Stimulated activated naive CD8-positive, alpha-beta T cell treated with anti-CD3 and anti-CD28 coated beads, Interleukin-15, Interleukin-2, amounts not matched to agents 100 ng/mL and 50 ng/mL, for 24 hours (primary cell): Measurements from ENCODE around the gene TXNDC5.
"Not testable (repeated sequence)": the region's sequence is repeated elsewhere in the genome, so short reads cannot be mapped to it uniquely, and the experiment has no call there.

ENCODE experiments used
- H3K27ac Mint-ChIP-seq: one replicate; pipeline ENCODE4 v1.8.0; 2021; ENCODE audit warnings: mild to moderate bottlenecking, mixed read lengths
- H3K27me3 Mint-ChIP-seq: one replicate; pipeline ENCODE4 v1.8.0; 2021; ENCODE audit warnings: mixed read lengths
- H3K36me3 Mint-ChIP-seq: one replicate; pipeline ENCODE4 v1.8.0; 2021; ENCODE audit warnings: low read depth, mixed read lengths
- H3K4me1 Mint-ChIP-seq: one replicate; pipeline ENCODE4 v1.8.0; 2021; ENCODE audit warnings: low read depth, mixed read lengths
- H3K4me3 Mint-ChIP-seq: one replicate; pipeline ENCODE4 v1.8.0; 2021; ENCODE audit warnings: mild to moderate bottlenecking, mixed read lengths
- H3K9me3 Mint-ChIP-seq: one replicate; pipeline ENCODE4 v1.8.0; 2021; ENCODE audit warnings: mixed read lengths

The TXNDC5 gene

DNA sequence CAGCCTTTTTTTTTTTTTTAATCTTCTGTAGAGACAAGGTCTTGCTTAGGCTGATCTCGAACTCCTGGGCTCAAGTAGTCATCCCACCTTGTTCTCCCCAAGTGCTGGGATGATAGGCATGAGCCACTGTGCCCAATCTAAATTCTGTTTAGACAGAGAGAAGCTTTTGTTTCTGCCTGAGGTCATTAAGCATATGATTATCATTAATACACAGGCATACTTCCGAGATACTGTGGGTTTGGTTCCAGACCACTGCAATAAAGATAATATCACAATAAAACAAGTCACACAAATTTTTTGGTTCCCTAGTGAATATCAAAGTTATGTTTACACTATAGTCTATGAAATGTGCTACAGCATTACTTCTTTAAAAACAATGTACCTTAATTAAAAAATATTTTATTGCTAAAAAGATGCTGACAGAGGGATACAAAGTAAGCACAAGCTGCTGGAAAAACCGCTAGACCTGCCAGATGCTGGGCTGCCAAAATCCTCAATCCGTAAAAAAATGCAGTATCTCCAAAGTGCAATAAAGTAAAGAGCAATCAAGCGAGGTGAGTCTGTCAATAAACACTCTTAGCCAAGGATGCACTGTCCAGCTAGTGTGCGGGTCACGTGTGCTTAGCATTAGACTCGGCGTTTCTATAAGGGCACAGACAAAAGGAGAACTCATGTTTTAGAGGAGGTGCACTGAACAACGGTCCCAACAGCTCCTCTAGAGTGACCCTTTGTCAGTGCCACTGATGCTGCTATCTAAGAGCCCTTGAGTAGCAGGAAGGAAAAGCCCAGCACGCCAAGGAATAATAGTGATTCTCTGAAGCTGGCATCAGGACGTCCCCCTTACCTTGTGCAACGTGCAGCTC is 16.1 kb downstream of the TXNDC5 start:
- H3K4me3 Mint-ChIP-seq: no peak overlapping the region
- no peak overlapping the region for H3K27ac Mint-ChIP-seq
- peaks cover 91% of the 10 kb centered on the region for H3K36me3 Mint-ChIP-seq
- no peaks in the 10 kb centered on the region for H3K9me3 Mint-ChIP-seq
- no peaks in the 10 kb centered on the region for H3K4me1 Mint-ChIP-seq
- H3K27me3 Mint-ChIP-seq: no peaks in the 10 kb centered on the region

DNA sequence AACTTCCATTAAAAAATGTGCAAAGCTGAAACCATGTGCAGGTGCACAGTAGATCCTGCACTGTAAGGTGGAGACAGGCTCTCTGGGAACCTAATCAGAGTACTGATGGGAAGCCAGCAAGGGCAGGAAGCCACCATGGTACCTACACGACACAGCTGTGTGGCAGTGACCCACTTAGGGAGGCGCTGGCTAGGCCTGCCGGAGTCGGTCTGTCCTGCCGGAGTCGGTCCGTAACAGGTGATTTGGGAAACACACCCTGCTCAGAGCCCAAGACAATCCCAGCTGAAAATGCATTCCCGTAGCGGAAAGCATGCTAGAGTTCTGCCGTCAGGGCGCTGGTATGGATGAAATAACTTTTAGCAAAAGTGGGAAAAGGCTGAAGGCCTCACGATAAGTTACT is 17.2 kb downstream of the TXNDC5 start:
- no peaks in the 10 kb centered on the region for H3K4me1 Mint-ChIP-seq
- no peak overlapping the region for H3K4me3 Mint-ChIP-seq
- peaks cover 93% of the 10 kb centered on the region for H3K36me3 Mint-ChIP-seq
- no peak overlapping the region for H3K27ac Mint-ChIP-seq
- H3K9me3 Mint-ChIP-seq: no peaks in the 10 kb centered on the region
- no peaks in the 10 kb centered on the region for H3K27me3 Mint-ChIP-seq

DNA sequence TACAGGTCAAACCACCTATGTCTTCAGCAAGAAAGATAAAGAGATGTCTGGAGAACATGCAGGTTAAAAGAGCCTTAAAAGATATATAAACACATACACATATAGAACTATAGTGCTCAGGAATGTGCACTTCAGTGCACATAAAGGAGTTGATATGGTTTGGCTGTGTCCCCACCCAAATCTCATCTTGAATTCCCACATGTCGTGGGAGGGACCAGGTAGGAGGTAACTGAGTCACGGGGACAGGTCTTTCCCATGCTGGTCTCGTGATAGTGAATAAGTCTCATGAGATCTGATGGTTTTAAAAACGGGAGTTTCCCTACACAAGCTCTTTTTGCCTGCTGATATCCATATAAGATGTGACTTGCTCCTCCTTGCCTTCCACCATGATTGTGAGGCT is 18.2 kb downstream of the TXNDC5 start:
- H3K4me3 Mint-ChIP-seq, H3K27ac Mint-ChIP-seq, H3K4me1 Mint-ChIP-seq, H3K9me3 Mint-ChIP-seq, H3K27me3 Mint-ChIP-seq: not testable (repeated sequence)
- peaks cover 93% of the 10 kb centered on the region for H3K36me3 Mint-ChIP-seq

DNA sequence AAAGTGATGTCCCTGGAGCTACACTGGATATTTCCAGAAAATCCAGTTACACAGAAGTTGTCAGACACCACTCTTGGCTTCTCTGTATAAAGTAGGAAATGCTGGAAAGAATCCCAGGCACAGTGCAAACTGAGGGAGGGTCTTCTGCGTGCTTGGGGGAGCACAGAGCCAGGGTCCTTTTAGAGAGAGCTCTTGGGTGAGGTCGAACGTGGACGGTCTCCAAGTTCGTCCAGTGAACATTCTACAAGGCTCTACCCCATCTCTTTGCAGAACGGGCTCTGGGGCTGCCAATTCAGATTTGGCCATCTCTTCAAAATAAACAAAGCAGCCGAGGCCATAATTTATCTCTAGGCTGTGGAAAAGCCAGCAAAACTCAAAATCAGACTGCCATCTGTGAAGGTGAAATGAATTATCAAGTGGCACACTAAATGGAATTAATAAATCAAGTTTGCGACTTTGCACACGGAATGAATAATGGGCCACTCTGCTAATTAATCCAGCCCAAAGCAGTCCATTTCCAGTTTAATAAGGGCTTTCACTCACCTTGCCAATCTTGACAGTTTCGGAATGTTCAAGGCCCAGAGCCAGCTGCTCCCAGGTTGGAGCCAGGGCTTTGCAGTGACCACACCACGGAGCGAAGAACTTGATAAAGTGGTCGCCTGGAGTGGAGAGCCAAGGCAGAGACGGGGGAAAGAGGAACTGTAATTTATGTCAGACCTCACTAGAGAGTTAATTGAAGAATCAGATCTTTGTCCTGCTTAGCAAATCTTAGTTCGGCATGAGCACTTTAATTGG is 19.3 kb downstream of the TXNDC5 start:
- no peaks in the 10 kb centered on the region for H3K9me3 Mint-ChIP-seq
- no peaks in the 10 kb centered on the region for H3K27me3 Mint-ChIP-seq
- H3K27ac Mint-ChIP-seq: no peak overlapping the region
- no peak overlapping the region for H3K4me3 Mint-ChIP-seq
- no peaks in the 10 kb centered on the region for H3K4me1 Mint-ChIP-seq
- peaks cover 95% of the 10 kb centered on the region for H3K36me3 Mint-ChIP-seq

DNA sequence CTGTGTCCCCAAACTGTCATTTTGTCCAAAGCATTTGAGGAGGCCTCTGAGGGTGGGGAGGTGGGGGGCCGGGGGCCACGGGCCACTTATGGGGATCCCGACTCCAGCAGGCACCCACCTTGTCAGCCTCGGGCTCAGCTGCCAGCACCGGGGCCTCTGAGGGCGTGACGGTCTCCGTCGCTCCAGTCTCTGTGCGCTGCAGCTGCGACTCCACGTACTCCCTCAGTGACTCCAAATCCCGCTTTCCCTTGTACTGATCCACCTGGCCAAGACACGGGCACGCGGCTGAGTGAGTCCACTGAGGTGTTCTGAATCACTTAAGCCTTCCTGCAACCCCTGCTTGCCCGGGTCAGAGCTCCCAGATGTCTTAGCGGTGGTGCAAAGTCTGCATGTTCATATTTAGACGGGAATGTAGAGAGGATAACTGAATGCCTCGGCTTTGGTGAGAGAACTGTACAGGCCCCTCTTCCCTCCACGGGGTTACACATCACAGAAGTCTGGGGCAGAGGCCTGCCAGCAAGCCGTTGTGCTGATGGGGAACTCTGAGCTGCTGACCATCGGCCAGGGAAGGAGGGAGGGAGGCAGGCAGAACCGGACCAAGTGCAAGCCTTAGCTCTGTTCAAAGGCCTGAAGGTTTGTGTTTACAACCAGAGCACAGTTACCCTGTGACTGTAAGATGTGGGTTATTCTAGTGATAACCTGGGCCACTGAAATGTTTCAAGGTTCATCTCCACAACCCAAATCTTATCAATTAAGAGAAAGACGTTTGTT is 21.8 kb downstream of the TXNDC5 start:
- H3K4me3 Mint-ChIP-seq: no peak overlapping the region
- H3K27me3 Mint-ChIP-seq: no peaks in the 10 kb centered on the region
- H3K36me3 Mint-ChIP-seq: peaks cover 97% of the 10 kb centered on the region
- no peaks in the 10 kb centered on the region for H3K9me3 Mint-ChIP-seq
- no peak overlapping the region for H3K27ac Mint-ChIP-seq
- H3K4me1 Mint-ChIP-seq: no peaks in the 10 kb centered on the region

DNA sequence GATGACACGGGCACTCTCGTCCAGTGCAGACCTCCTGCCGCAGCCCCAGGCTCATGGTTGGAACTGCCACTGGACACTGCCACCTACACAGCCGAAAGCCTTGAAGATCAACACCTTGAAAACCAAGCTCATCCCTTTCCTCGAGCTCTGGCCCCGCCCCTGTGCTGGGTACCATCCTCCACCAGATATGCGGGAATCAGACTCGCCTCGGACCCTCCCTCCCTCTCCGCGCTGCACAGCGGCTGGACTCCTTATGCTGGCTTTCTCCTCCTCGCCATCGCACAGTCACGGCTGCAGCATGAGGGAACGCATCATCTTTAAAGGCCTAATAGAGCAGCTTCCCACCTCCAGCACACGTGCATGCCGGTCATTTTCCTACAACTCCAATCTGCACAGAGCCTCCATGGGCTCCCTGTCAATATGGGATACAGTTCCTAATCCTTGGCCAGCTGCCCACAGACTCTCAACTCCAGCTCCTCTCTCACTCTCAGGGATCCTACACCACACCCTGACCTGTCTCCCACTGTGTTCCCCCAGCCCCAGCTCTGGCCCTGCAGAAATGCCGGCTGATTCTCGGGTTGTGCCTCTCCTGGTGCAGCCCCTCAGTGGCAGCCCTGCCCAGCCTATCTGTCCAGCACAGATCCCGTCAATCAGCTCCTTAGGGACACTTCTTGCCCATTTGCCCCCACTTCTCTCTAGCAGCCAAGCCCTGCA is 23.2 kb downstream of the TXNDC5 start:
- Mint-ChIP-seq H3K36me3 (peaks cover 98% of the 10 kb centered on the region), H3K4me3 (no peak overlapping the region), H3K27ac (peak overlapping the region; percentile 21), H3K4me1 (no peaks in the 10 kb centered on the region), H3K9me3 (no peaks in the 10 kb centered on the region), H3K27me3 (no peaks in the 10 kb centered on the region)

DNA sequence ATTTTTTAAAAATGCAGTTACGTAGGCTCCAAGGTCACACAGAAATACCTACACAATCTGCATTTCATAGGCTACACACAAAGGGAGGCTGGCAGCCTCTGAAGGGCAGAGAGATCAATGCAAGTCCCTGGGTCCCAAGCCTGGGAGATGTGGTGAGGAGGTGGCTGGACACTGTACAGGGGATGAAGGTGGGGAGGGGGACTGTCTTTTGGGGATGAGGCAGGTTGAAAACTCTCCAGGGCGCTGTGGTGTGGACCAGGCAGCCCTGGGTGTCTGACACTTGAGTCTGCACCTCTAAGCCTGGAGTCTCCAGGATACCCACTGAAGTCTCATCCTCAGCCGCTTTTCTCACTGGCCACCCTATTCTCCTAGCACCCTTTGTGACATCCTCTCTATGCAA is 24.5 kb downstream of the TXNDC5 start:
- Mint-ChIP-seq H3K27ac (no peak overlapping the region), H3K9me3 (no peaks in the 10 kb centered on the region), H3K4me3 (no peak overlapping the region), H3K4me1 (no peaks in the 10 kb centered on the region), H3K36me3 (peaks cover 97% of the 10 kb centered on the region), H3K27me3 (no peaks in the 10 kb centered on the region)

DNA sequence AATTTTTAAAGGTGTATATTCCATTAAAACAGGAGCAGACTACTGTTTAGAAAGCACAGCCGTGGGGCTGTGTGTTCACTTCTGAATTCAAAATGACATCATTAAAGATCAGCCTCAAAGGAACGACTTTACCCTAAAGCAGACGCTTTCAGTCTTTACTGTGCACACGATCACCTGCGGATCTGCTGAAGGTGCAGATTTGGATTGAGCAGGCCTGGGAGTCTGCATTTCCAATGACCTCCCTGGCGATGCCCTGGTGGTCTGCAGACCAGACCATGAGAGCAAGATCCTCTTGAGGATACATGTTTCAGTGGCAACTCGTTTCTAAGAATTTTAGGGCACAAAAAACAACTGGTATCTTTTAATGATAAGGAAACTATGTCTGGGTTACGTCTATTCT is 27.2 kb downstream of the TXNDC5 start:
- H3K27me3 Mint-ChIP-seq: no peaks in the 10 kb centered on the region
- H3K9me3 Mint-ChIP-seq: no peaks in the 10 kb centered on the region
- H3K27ac Mint-ChIP-seq: no peak overlapping the region
- H3K36me3 Mint-ChIP-seq: peaks cover 85% of the 10 kb centered on the region
- H3K4me1 Mint-ChIP-seq: no peaks in the 10 kb centered on the region
- no peak overlapping the region for H3K4me3 Mint-ChIP-seq

DNA sequence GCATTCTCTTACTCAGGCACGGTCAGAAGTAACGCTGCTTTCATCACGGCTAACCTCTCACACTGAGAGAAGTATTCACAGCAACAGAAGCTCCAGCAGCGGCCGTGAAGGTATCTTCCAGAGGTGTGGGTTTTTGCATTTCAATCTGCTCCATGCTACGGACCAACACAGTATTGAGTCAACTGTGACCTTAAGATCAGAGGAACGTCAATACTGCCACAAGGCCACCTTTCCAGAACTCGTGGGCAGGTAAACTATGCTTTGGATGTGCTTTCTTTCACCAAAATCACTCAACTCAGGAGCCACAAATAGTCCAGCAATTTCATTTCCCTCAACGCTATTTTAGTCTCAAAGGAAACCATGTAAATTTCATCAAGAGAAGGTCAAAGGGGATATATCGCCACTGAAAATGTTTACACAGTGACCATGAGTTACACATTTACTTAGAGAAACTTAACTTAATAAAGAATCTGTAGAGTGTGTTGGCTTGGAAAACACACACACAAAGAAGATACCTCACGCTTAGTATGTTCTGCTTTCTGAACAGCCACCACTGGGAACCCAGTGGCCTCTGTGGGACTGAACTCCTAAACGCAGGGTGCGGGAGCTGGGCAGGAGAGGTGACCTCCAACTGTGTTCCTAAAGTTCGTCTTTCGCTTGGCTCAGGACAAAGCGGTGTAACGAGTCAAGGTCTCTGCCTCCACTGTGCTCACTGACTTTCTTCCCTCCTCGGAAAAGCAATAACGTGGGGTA is 27.9 kb downstream of the TXNDC5 start:
- Mint-ChIP-seq H3K36me3 (peaks cover 78% of the 10 kb centered on the region), H3K4me3 (no peak overlapping the region), H3K27ac (no peak overlapping the region), H3K9me3 (no peaks in the 10 kb centered on the region), H3K4me1 (no peaks in the 10 kb centered on the region), H3K27me3 (no peaks in the 10 kb centered on the region)

DNA sequence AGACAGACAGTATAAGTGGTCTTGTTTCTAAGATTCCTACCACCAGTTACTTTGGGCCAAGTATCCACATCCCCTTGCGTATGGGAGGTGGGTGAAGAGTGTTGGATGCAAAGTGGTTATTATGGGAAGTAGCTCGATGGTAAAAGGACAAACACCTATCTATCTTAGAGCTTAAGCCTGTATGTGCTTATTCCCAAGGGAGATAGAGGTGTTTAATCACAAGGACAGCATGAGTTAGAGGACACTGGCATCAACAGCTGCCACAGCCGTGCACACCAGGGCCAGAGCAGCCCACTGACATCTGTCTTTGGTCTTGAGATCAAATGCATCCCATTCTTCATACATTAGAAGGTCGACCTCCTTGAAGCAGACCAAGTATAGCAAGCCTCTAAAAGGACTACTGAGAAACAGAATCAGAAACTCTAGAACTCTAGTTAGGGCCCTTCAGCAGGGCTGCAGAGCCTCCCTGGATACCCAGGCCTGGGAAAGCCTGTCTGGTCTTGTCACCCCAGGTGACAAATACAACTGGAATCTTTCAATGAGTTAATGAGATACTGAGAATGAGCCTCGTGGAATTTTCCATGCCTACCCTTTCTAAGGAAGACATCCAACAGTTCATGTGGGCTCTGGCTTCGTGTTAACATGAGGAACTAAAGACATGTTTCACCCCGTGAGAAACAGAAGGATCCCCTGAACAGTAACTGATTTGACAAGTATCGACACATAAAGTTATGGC is 28.7 kb downstream of the TXNDC5 start:
- H3K27ac Mint-ChIP-seq: no peak overlapping the region
- peaks cover 71% of the 10 kb centered on the region for H3K36me3 Mint-ChIP-seq
- H3K4me3 Mint-ChIP-seq: no peak overlapping the region
- H3K4me1 Mint-ChIP-seq: no peaks in the 10 kb centered on the region
- H3K27me3 Mint-ChIP-seq: no peaks in the 10 kb centered on the region
- H3K9me3 Mint-ChIP-seq: no peaks in the 10 kb centered on the region

DNA sequence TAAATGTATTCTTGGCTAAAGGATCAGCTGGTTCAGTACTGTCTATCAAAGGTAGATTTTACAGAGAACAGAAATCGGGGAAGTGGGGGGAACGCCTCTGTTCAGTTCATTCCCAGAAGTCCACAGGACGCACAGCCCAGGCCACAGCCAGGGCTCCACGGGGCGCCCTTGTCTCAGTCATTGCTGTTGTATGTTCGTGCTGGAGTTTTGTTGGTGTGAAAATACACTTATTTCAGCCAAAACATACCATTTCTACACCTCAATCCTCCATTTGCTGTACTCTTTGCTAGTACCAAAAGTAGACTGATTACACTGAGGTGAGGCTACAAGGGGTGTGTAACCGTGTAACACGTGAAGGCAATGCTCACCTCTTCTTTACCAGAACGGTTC is 29.9 kb downstream of the TXNDC5 start:
- Mint-ChIP-seq H3K4me3 (no peak overlapping the region), H3K9me3 (no peaks in the 10 kb centered on the region), H3K36me3 (peaks cover 58% of the 10 kb centered on the region), H3K27ac (no peak overlapping the region), H3K27me3 (no peaks in the 10 kb centered on the region), H3K4me1 (no peaks in the 10 kb centered on the region)

DNA sequence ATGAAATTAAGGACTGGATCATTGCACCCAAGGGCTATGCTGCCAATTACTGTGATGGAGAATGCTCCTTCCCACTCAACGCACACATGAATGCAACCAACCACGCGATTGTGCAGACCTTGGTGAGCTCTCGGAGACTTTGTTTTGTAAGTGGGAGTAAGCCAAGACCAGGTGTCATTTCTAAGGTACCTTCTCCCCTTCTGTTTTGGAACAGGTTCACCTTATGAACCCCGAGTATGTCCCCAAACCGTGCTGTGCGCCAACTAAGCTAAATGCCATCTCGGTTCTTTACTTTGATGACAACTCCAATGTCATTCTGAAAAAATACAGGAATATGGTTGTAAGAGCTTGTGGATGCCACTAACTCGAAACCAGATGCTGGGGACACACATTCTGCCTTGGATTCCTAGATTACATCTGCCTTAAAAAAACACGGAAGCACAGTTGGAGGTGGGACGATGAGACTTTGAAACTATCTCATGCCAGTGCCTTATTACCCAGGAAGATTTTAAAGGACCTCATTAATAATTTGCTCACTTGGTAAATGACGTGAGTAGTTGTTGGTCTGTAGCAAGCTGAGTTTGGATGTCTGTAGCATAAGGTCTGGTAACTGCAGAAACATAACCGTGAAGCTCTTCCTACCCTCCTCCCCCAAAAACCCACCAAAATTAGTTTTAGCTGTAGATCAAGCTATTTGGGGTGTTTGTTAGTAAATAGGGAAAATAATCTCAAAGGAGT is 30.4 kb downstream of the TXNDC5 start:
- Mint-ChIP-seq H3K27ac (no peak overlapping the region), H3K27me3 (no peaks in the 10 kb centered on the region), H3K9me3 (no peaks in the 10 kb centered on the region), H3K36me3 (peaks cover 53% of the 10 kb centered on the region), H3K4me3 (no peak overlapping the region), H3K4me1 (no peaks in the 10 kb centered on the region)

DNA sequence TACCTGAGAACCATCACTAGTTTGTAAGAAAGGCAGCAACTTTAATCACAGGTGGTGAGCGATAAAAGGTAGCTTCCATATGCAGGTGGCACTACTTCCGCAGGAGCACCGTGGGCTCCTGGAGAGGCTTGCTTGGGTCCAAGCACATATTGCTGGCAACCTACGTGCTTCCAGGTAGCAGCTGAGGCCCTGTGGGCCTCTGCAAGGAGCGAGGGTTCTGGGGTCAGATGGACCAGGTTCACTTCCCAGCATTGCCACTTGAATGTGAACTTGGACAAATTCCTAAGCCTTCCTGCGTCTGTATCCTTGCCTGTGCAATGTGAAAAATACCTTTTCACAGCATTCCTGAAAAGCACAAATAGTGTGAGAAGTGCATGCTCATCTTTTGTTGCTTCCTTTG is 31.0 kb downstream of the TXNDC5 start:
- no peak overlapping the region for H3K27ac Mint-ChIP-seq
- H3K4me3 Mint-ChIP-seq: no peak overlapping the region
- peaks cover 47% of the 10 kb centered on the region for H3K36me3 Mint-ChIP-seq
- no peaks in the 10 kb centered on the region for H3K4me1 Mint-ChIP-seq
- no peaks in the 10 kb centered on the region for H3K27me3 Mint-ChIP-seq
- no peaks in the 10 kb centered on the region for H3K9me3 Mint-ChIP-seq
